GM12872 (cell line): ENCODE results near the gene CEP152.

Source experiments
- TF ChIP-seq, protein P1 (sequence below): IDR thresholded peaks from 3 replicates; pipeline ENCODE4 v1.5.1; 2011; ENCODE audit warnings: low read depth, mild to moderate bottlenecking, low read length, moderate library complexity; ENCODE audit not compliant: insufficient read depth

Gene CEP152

DNA sequence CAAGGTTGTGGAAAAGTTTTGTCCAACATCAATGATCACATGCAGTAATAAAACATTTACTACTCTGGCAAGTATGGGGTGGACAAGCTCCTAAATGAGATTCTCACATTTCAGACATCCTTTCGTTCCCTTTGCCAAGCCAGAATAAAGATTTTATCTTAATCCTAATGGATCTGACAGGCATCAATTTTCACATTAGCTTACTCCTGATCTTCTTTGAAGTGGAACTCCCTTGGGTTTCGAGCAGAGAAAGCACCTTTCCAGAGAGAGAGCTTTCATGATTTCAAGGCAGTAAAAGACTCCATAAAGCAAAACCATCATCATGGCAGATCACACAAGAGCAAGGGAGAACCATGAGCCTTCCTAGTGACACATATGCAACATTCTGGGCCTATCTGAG lies 39.8 kb upstream of the CEP152 start:
- TF ChIP-seq, protein P1, sequence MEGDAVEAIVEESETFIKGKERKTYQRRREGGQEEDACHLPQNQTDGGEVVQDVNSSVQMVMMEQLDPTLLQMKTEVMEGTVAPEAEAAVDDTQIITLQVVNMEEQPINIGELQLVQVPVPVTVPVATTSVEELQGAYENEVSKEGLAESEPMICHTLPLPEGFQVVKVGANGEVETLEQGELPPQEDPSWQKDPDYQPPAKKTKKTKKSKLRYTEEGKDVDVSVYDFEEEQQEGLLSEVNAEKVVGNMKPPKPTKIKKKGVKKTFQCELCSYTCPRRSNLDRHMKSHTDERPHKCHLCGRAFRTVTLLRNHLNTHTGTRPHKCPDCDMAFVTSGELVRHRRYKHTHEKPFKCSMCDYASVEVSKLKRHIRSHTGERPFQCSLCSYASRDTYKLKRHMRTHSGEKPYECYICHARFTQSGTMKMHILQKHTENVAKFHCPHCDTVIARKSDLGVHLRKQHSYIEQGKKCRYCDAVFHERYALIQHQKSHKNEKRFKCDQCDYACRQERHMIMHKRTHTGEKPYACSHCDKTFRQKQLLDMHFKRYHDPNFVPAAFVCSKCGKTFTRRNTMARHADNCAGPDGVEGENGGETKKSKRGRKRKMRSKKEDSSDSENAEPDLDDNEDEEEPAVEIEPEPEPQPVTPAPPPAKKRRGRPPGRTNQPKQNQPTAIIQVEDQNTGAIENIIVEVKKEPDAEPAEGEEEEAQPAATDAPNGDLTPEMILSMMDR: no peak

- TF ChIP-seq, protein P1: no peak
Measured at GRCh38 chr15:48845123-48845522, 34.3 kb upstream of the CEP152 start.

DNA sequence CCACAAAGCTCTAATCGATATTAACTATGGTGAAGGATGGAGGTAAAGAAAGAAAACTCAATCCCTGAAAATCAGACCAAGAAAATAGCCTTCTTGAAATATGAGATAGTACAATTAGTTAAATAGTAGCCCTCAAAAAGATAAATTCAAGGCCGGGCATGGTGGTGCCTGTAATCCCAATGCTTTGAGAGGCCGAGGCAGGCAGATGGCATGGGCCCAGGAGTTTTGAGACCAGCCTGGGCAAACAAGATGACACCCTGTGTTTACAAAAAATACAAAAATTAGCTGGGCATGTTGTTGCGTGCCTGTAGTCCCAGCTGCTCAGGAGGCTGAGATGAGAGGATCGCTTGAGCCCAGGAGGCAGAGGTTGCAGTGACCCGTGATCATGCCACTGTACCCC lies 31.6 kb upstream of the CEP152 start:
- TF ChIP-seq, protein P1: no peak

GRCh38 chr15:48834756-48835155 lies 23.9 kb upstream of the CEP152 start:
- TF ChIP-seq, protein P1: no peak

DNA sequence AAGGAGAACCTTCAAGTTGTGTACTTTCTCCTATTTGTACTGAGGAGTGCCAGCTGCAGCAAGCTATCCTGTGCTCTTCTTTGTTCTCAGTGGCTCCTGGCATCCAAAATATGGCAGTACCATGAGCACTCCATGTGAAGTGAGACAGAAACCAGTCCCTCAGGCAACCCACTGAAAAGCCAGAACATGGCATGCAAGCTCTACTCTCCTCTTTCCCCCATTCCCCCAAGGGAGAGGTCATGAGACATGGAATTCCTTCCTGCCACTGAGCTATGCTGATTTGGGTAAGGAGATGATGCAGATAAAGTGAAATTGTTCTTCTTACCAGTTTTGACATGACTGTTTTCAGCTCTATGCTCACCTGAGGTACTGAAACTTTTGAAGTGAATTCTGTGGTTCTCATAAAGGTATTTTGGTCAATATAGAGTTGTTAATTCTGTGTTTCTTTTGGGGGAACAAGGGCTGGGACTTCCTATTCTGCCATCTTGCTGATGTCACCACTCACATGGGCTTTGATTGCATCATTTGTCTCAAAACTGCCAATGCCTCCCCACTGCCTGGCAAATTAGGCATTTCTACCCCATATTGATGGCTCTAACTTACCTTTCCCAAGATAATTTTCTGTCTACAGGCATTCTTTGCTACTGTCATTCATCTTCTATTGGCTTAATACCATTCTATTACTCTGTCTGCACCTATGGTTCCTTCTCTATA lies 22.8 kb upstream of the CEP152 start:
- TF ChIP-seq, protein P1: no peak

DNA sequence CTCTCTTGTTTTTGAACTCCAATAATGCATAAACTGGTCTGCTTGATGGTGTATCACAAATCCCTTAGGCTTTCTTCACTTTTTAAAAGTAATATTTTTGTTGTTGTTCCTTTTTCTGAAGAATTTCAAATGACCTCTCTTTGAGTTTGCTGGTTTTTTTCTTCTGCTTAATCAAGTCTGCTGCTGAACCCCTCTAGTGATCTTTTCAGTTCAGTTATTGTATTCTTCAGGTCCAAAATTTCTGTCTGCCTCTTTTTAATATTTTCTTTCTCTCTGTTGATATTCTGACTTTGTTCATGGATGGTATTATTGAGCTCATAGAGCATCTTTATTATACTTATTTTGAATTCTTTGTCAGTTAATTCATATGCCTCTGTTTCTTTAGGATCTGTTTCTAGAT lies 21.8 kb upstream of the CEP152 start:
- TF ChIP-seq, protein P1: no peak

DNA sequence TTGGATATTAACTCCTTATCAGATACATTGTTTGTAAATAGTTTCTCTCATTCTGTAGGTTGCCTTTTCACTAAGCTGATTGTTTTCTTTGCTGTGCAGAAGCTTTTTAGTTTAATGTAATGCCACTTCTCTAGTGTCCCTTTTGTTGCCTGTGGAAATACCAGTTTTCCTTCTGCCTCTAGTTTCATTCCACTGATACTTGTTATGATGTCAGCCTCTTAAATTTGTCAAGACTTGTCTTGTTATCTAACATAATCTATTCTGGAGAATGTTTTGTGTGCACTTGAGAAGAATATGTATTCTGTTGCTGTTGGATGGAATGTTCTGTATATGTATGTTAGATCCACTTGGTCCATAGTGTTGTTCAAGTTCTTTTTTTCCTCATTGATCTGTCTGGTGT lies 18.0 kb upstream of the CEP152 start:
- TF ChIP-seq, protein P1: no peak

GRCh38 chr15:48828471-48828870 lies 17.6 kb upstream of the CEP152 start:
- TF ChIP-seq, protein P1: no peak
